H1 (cell line): ENCODE results near the gene HES5. TPM values are rescaled to one million over a fixed set of nuclear protein-coding genes. Genes with fewer than 3 reads are reported as not detected.

Experiments
- CTCF ChIA-PET: fragments of 300-600 bp; sonication (Branson Sonifier 250); formaldehyde crosslinking; loops from one replicate; lab custom pipeline; 2021; ENCODE audit not compliant: partially characterized antibody; lab: Charles Lee
- POLR2A ChIA-PET: fragments of 300-600 bp; sonication (Branson Sonifier 250); formaldehyde crosslinking; loops from one replicate; lab custom pipeline; 2021; ENCODE audit warnings: inconsistent platforms; ENCODE audit not compliant: partially characterized antibody; lab: Charles Lee
- DNase-seq, 2 experiments: peaks; one replicate each; pipeline versions ENCODE4 v3.0.0 to v3.0.0-alpha.2; 2010 to 2022; ENCODE audit warnings: low spot score in 2 of 2, low read depth in 1 of 2, mixed read lengths in 1 of 2
- FAIRE-seq: peaks from 2 replicates; lab custom pipeline; 2011; peaks lifted over from hg19 to GRCh38; lab: Jason Lieb, UNC
- H2AFZ ChIP-seq: 2 replicates; pipeline ENCODE4 v1.8.1; 2012; ENCODE audit warnings: low read length, inconsistent platforms
- H2AK5ac ChIP-seq: 2 replicates; pipeline ENCODE4 v1.6.1; 2013; ENCODE audit warnings: low read depth, low read length
- H2BK120ac ChIP-seq: replicated peaks from 2 replicates; pipeline ENCODE3; 2013; ENCODE audit warnings: low read depth, low read length, inconsistent platforms
- H2BK12ac ChIP-seq: 2 replicates; pipeline ENCODE4 v1.6.1; 2013; ENCODE audit warnings: low read depth, low read length
- H2BK15ac ChIP-seq: 2 replicates; pipeline ENCODE4 v1.6.1; 2013; ENCODE audit warnings: low read length
- H2BK20ac ChIP-seq: 2 replicates; pipeline ENCODE4 v1.6.1; 2013; ENCODE audit warnings: low read length
- H2BK5ac ChIP-seq: 2 replicates; pipeline ENCODE4 v1.6.1; 2013; ENCODE audit warnings: low read depth, low read length
- H3K14ac ChIP-seq: 2 replicates; pipeline ENCODE4 v1.6.1; 2013; ENCODE audit warnings: inconsistent platforms; ENCODE audit not compliant: insufficient read length
- H3K18ac ChIP-seq: 2 replicates; pipeline ENCODE4 v1.6.1; 2013; ENCODE audit warnings: low read length; ENCODE audit errors: extremely low read depth
- H3K23ac ChIP-seq: 2 replicates; pipeline ENCODE4 v1.6.1; 2013; ENCODE audit warnings: inconsistent platforms; ENCODE audit not compliant: insufficient read length
- H3K23me2 ChIP-seq: 2 replicates; pipeline ENCODE4 v1.6.1; 2013; ENCODE audit warnings: low read depth, low read length
- H3K27ac ChIP-seq: 2 replicates; pipeline ENCODE4 v1.6.1; 2011; ENCODE audit warnings: low read depth, low read length, inconsistent platforms
- H3K27me3 ChIP-seq, 4 experiments: replicated peaks in 1 of 4; 1 replicate in 1 of 4; 2 replicates in 3 of 4; pipeline versions ENCODE4 v1.6.1 to v1.8.1; 2011 to 2013; ENCODE audit warnings: low read length in 3 of 4, mild to moderate bottlenecking in 3 of 4, inconsistent platforms in 2 of 4, mixed read lengths in 2 of 4, moderate library complexity in 1 of 4; ENCODE audit not compliant: control insufficient read depth in 3 of 4, insufficient read depth in 3 of 4; ENCODE audit errors: extremely low read depth in 1 of 4
- H3K36me3 ChIP-seq, 4 experiments: 2 replicates each; pipeline versions ENCODE4 v1.6.1 to v1.8.1; 2011 to 2013; ENCODE audit warnings: mild to moderate bottlenecking in 4 of 4, low read length in 3 of 4, moderate library complexity in 2 of 4, control low read depth in 1 of 4, inconsistent platforms in 1 of 4; ENCODE audit not compliant: insufficient read depth in 4 of 4, control insufficient read depth in 2 of 4
- H3K4ac ChIP-seq: replicated peaks from 2 replicates; pipeline ENCODE3; 2013; ENCODE audit warnings: low read length, low read depth, mixed read lengths, inconsistent platforms; ENCODE audit not compliant: insufficient read length
- H3K4me1 ChIP-seq, 4 experiments: replicated peaks in 1 of 4; 1 replicate in 1 of 4; 2 replicates in 3 of 4; pipeline versions ENCODE4 v1.6.1 to v1.8.1; 2011 to 2013; ENCODE audit warnings: low read length in 3 of 4, inconsistent platforms in 2 of 4, mixed read lengths in 1 of 4; ENCODE audit not compliant: insufficient read depth in 4 of 4, control insufficient read depth in 3 of 4
- H3K4me2 ChIP-seq, 2 experiments: 2 replicates each; pipeline versions ENCODE4 v1.6.1 to v1.8.1; 2011 to 2013; ENCODE audit warnings: low read depth in 2 of 2, low read length in 2 of 2, control low read depth in 1 of 2, inconsistent platforms in 1 of 2, mild to moderate bottlenecking in 1 of 2; ENCODE audit not compliant: insufficient read depth in 1 of 2
- H3K4me3 ChIP-seq, 4 experiments: fragments of 200-600, 300-600 bp in 1 of 4; sonication (generic), shearing (Covaris generic), sonication (Bioruptor Twin) in 1 of 4; 2 replicates each; pipeline versions ENCODE4 v1.5.1 to v1.8.1; 2011 to 2016; ENCODE audit warnings: low read length in 4 of 4, low read depth in 3 of 4, control low read depth in 2 of 4, inconsistent platforms in 2 of 4, mild to moderate bottlenecking in 2 of 4, mixed read lengths in 1 of 4, moderate library complexity in 1 of 4; ENCODE audit not compliant: insufficient read depth in 2 of 4; ENCODE audit errors: extremely low read depth in 1 of 4
- H3K56ac ChIP-seq: replicated peaks from 2 replicates; pipeline ENCODE3; 2013; ENCODE audit warnings: low read depth, mild to moderate bottlenecking, mixed read lengths, low read length, inconsistent platforms; ENCODE audit not compliant: insufficient read length
- H3K79me1 ChIP-seq: 2 replicates; pipeline ENCODE4 v1.6.1; 2013; ENCODE audit warnings: low read depth, low read length, control low read depth
- H3K79me2 ChIP-seq, 2 experiments: 2 replicates each; pipeline versions ENCODE4 v1.6.1 to v1.8.1; 2012 to 2013; ENCODE audit warnings: low read length in 2 of 2, mild to moderate bottlenecking in 2 of 2, inconsistent platforms in 1 of 2; ENCODE audit not compliant: insufficient read depth in 2 of 2, control insufficient read depth in 1 of 2
- H3K9ac ChIP-seq, 4 experiments: replicated peaks in 1 of 4; 1 replicate in 1 of 4; 2 replicates in 3 of 4; pipeline versions ENCODE4 v1.6.1 to v1.8.1; 2011 to 2013; ENCODE audit warnings: low read depth in 3 of 4, low read length in 3 of 4, control low read depth in 2 of 4, mild to moderate bottlenecking in 2 of 4, moderate library complexity in 2 of 4, inconsistent platforms in 1 of 4; ENCODE audit errors: extremely low read depth in 1 of 4
- H3K9me3 ChIP-seq, 2 experiments: 2 replicates each; pipeline versions ENCODE4 v1.6.1 to v1.8.1; 2012 to 2013; ENCODE audit warnings: mild to moderate bottlenecking in 2 of 2, moderate library complexity in 2 of 2, control low read depth in 1 of 2, inconsistent platforms in 1 of 2, low read depth in 1 of 2, low read length in 1 of 2, mixed read lengths in 1 of 2; ENCODE audit not compliant: insufficient read depth in 2 of 2
- H4K20me1 ChIP-seq, 2 experiments: replicated peaks in 1 of 2; 2 replicates each; pipeline versions ENCODE3 to v1.8.1; 2011 to 2013; ENCODE audit warnings: inconsistent platforms in 2 of 2, low read length in 2 of 2, mild to moderate bottlenecking in 1 of 2; ENCODE audit not compliant: insufficient read depth in 2 of 2, control insufficient read depth in 1 of 2
- H4K5ac ChIP-seq: 2 replicates; pipeline ENCODE4 v1.6.1; 2013; ENCODE audit warnings: low read length, low read depth, mixed read lengths, inconsistent platforms; ENCODE audit not compliant: insufficient read length
- H4K8ac ChIP-seq: 2 replicates; pipeline ENCODE4 v1.8.0; 2013; ENCODE audit warnings: mild to moderate bottlenecking, moderate library complexity, low read length, inconsistent platforms; ENCODE audit not compliant: insufficient read depth; ENCODE audit errors: extremely low read depth
- H4K91ac ChIP-seq: replicated peaks from 2 replicates; pipeline ENCODE3; 2013; ENCODE audit warnings: low read length, mixed read lengths, inconsistent platforms; ENCODE audit not compliant: insufficient read length
- EZH2 ChIP-seq: fragments of 200-600 bp; sonication (generic); IDR thresholded peaks from 2 replicates; pipeline ENCODE4 v1.7.1; 2012; ENCODE audit warnings: low read depth, mild to moderate bottlenecking, moderate library complexity, low read length, inconsistent platforms; ENCODE audit not compliant: severe bottlenecking
- FOSL1 ChIP-seq: IDR thresholded peaks from 2 replicates; pipeline ENCODE4 v1.6.1; 2011; ENCODE audit warnings: mild to moderate bottlenecking, low read depth, low read length, moderate library complexity; ENCODE audit not compliant: insufficient read depth
- GABPA ChIP-seq: IDR thresholded peaks from 2 replicates; pipeline ENCODE4 v1.6.1; 2011; ENCODE audit warnings: mild to moderate bottlenecking, low read length, moderate library complexity, borderline replicate concordance; ENCODE audit not compliant: insufficient read depth
- NRF1 ChIP-seq: IDR thresholded peaks from 2 replicates; pipeline ENCODE4 v1.6.1; 2011; ENCODE audit warnings: mild to moderate bottlenecking, low read depth, low read length, improper control_type of control experiment
- POLR2AphosphoS5 ChIP-seq: IDR thresholded peaks from 2 replicates; pipeline ENCODE4 v1.6.1; 2011; ENCODE audit warnings: low read depth, low read length
- SIX5 ChIP-seq: IDR thresholded peaks from 2 replicates; pipeline ENCODE4 v1.6.1; 2011; ENCODE audit warnings: mild to moderate bottlenecking, low read depth, low read length
- SP4 ChIP-seq: IDR thresholded peaks from 2 replicates; pipeline ENCODE4 v1.6.1; 2012; ENCODE audit warnings: low read length, inconsistent platforms
- SRF ChIP-seq: IDR thresholded peaks from 2 replicates; pipeline ENCODE4 v1.6.1; 2011; ENCODE audit warnings: mild to moderate bottlenecking, low read depth, low read length, moderate library complexity
- ZNF274 ChIP-seq: IDR thresholded peaks from 2 replicates; pipeline ENCODE4 v1.7.0; 2012; ENCODE audit warnings: low read length, borderline replicate concordance; ENCODE audit errors: extremely low read depth
- WGBS, 2 experiments: shearing (Covaris generic) in 1 of 2; methylation state at CpG; one replicate each; pipeline versions ENCODE4 v1.1.6 to v1.1.7; 2013 to 2015; ENCODE audit warnings: low lambda C conversion rate in 2 of 2, mixed read lengths in 2 of 2, inconsistent platforms in 1 of 2, low coverage in 1 of 2, missing lambda C conversion rate in 1 of 2; ENCODE audit not compliant: insufficient replicate concordance in 2 of 2, insufficient coverage in 1 of 2, insufficient read length in 1 of 2; ENCODE audit errors: extremely low coverage in 1 of 2, missing lambda C conversion rate in 1 of 2; 5-methylcytosine and 5-hydroxymethylcytosine counted together
- polyA plus RNA-seq, 7 experiments: library from polyadenylated mRNA; depleted of rRNA in 3 of 7; stranded (reverse) in 5 of 7; unstranded in 2 of 7; fragments of >200 nt in 5 of 7; fragments of 200-250 nt in 2 of 7; gene quantifications; 1 replicate in 5 of 7; 2 replicates in 1 of 7; 4 replicates in 1 of 7; pipeline versions ENCODE4 v1.2.1 to v1.2.3, GENCODE V29; 2011 to 2013; ENCODE audit warnings: missing spikeins in 2 of 7, mixed read lengths in 2 of 7
- total RNA-seq: library from RNA; stranded (reverse); fragmentation: NEBNext Ultra II Directional; extraction: Animal tissue kit (Norgen Biotek cat#: 25700); gene quantifications from 2 replicates; pipeline ENCODE4 v1.2.1, GENCODE V29; 2021
- TF ChIP-seq, protein P1 (sequence below): IDR thresholded peaks from 2 replicates; pipeline ENCODE4 v1.6.1; 2012; ENCODE audit warnings: low read length, inconsistent platforms

HES5 gene
- total and polyA plus RNA-seq, 2 of the 8 experiments (the other 6 are each of a cell fraction or from before 2014, with no cell fraction given): 0.22 TPM; not detected in 1

DNA sequence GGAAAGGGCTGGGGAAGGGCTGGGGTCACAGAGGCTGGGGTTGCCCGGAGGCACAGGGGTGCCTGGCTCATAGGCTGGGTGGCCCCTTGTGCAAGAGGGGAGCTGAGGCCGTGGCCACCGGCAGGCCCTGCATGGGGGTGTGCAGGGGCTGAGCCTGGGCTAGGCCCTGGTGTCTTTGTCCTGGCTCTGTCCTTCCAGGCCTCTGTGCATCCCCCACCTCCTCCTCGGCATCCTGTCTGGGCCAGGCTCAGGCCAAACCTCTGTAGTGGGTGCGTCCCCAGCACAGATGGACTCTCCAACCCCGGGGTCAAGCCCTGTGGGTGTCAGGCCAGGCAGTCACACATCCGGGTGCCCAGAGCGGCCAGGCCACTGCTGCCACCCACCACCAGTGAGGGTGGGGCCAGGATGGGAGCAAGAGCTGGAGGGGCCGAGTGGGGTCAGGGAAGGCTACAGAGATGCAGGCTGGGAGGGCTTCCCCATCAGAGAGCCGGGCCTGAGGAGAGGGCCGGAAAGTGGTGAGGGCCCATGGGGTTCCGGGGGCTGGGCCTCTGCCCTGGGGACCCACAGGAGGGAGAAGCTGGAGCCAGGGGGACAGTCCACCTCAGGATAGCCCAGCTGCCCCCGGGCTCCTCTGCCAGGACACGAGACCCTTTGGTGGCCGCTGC is 23.0 kb downstream of the HES5 start:
- no peak overlapping the region for H2AFZ ChIP-seq
- H2BK120ac ChIP-seq: no peak overlapping the region
- H2AK5ac ChIP-seq: no peak overlapping the region
- 73% methylated on average over 12 of the region's 15 CpGs; no CpG with 5 or more reads in 1 of the 2 experiments for WGBS, 2 experiments
- no peak overlapping the region for H3K14ac ChIP-seq
- TF ChIP-seq NRF1 (no peak), EZH2 (no peak), POLR2AphosphoS5 (no peak), ZNF274 (no peak), SRF (no peak), GABPA (no peak), FOSL1 (no peak), SP4 (no peak), SIX5 (no peak)
- TF ChIP-seq, protein P1, sequence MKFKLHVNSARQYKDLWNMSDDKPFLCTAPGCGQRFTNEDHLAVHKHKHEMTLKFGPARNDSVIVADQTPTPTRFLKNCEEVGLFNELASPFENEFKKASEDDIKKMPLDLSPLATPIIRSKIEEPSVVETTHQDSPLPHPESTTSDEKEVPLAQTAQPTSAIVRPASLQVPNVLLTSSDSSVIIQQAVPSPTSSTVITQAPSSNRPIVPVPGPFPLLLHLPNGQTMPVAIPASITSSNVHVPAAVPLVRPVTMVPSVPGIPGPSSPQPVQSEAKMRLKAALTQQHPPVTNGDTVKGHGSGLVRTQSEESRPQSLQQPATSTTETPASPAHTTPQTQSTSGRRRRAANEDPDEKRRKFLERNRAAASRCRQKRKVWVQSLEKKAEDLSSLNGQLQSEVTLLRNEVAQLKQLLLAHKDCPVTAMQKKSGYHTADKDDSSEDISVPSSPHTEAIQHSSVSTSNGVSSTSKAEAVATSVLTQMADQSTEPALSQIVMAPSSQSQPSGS: no peak
- no peak overlapping the region for H2BK5ac ChIP-seq
- H3K79me2 ChIP-seq: no peaks in the 10 kb centered on the region
- POLR2A ChIA-PET: interaction anchor here (0.7 to 2.8 kb wide), 6 partner anchors 10 to 333 kb away, joined by 3 to 11 read pairs (median 4); partner anchors contain the start of gene PANK4
- no peak overlapping the region for H2BK12ac ChIP-seq
- H3K56ac ChIP-seq: no peak overlapping the region
- no peak overlapping the region for H4K5ac ChIP-seq
- CTCF ChIA-PET: interaction anchor here (1.1 to 2.4 kb wide), 8 partner anchors 8 to 92 kb away, joined by 3 to 9 read pairs (median 4); no protein-coding TSS in a partner anchor
- H4K8ac ChIP-seq: peak overlapping the region; percentile 79; the same call in 1 of the 2 replicates
- no peak for FAIRE-seq
- H3K4me1 ChIP-seq: no peaks in the 10 kb centered on the region; a peak in 1 of 7 replicates
- H3K9ac ChIP-seq: no peak overlapping the region
- no peak overlapping the region for H3K4me3 ChIP-seq
- no peak overlapping the region for H4K91ac ChIP-seq
- peaks cover 6 to 20% of the 10 kb centered on the region in 2 experiments for H4K20me1 ChIP-seq
- no peak overlapping the region for H3K4ac ChIP-seq
- peaks cover 8 to 31% (median 19%) of the 10 kb centered on the region in 4 experiments; a peak in 6 of 8 replicates for H3K36me3 ChIP-seq
- H3K79me1 ChIP-seq: no peaks in the 10 kb centered on the region; the same call in 1 of the 2 replicates
- no peak overlapping the region for H3K27ac ChIP-seq
- no peak overlapping the region for H3K18ac ChIP-seq
- H3K4me2 ChIP-seq: no peak overlapping the region
- H3K9me3 ChIP-seq: no peaks in the 10 kb centered on the region
- no peaks in the 10 kb centered on the region for H3K23me2 ChIP-seq
- DNase-seq: no peak
- no peaks in the 10 kb centered on the region; a peak in 1 of 7 replicates for H3K27me3 ChIP-seq
- H2BK20ac ChIP-seq: no peak overlapping the region
- H2BK15ac ChIP-seq: no peak overlapping the region
- H3K23ac ChIP-seq: no peak overlapping the region
